Inferior parietal cortex (tissue), 1 donor: ENCODE measurements around the gene ADAM11.

Source experiments
- DNase-seq: peaks from one replicate; pipeline ENCODE4 v3.0.0-alpha.2; 2016; ENCODE audit errors: extremely low spot score

The ADAM11 gene

GRCh38 chr17:44757918-44758413 is 822 bp upstream of the ADAM11 start:
- no peak for DNase-seq

- no peak for DNase-seq
Observed at GRCh38 chr17:44759086-44759915, 513 bp downstream of the ADAM11 start.

GRCh38 chr17:44759916-44760243 is 1.1 kb downstream of the ADAM11 start:
- DNase-seq: no peak

- no peak for DNase-seq
Observed at GRCh38 chr17:44760474-44761308, 1.9 kb downstream of the ADAM11 start.

- no peak for DNase-seq
Observed at GRCh38 chr17:44761932-44762810, 3.4 kb downstream of the ADAM11 start.

GRCh38 chr17:44763170-44763569 is 4.4 kb downstream of the ADAM11 start:
- no peak for DNase-seq

GRCh38 chr17:44765965-44766364 is 7.2 kb downstream of the ADAM11 start:
- DNase-seq: no peak

GRCh38 chr17:44766409-44767038 is 7.7 kb downstream of the ADAM11 start:
- DNase-seq: no peak

- no peak for DNase-seq
Observed at GRCh38 chr17:44767493-44767892, 8.7 kb downstream of the ADAM11 start.

- DNase-seq: no peak
Observed at GRCh38 chr17:44768505-44769142, 9.8 kb downstream of the ADAM11 start.

GRCh38 chr17:44769230-44769629 is 10.4 kb downstream of the ADAM11 start:
- no peak for DNase-seq

GRCh38 chr17:44769647-44770084 is 10.9 kb downstream of the ADAM11 start:
- DNase-seq: no peak

- DNase-seq: no peak
Observed at GRCh38 chr17:44770166-44770925, 11.6 kb downstream of the ADAM11 start.

- no peak for DNase-seq
Observed at GRCh38 chr17:44772308-44773045, 13.7 kb downstream of the ADAM11 start.

- DNase-seq: no peak
Observed at GRCh38 chr17:44773140-44773539, 14.4 kb downstream of the ADAM11 start.

GRCh38 chr17:44774271-44775135 is 15.7 kb downstream of the ADAM11 start:
- DNase-seq: peak; percentile 90

- DNase-seq: peak; percentile 88
Observed at GRCh38 chr17:44775136-44775837, 16.5 kb downstream of the ADAM11 start.
